ENCODE results near the gene EYS. TPM values are rescaled to one million over a fixed set of nuclear protein-coding genes. Genes with fewer than 3 reads are reported as not detected.

The EYS gene
- total RNA-seq, 2 donors from 2014 or later: not detected

DNA sequence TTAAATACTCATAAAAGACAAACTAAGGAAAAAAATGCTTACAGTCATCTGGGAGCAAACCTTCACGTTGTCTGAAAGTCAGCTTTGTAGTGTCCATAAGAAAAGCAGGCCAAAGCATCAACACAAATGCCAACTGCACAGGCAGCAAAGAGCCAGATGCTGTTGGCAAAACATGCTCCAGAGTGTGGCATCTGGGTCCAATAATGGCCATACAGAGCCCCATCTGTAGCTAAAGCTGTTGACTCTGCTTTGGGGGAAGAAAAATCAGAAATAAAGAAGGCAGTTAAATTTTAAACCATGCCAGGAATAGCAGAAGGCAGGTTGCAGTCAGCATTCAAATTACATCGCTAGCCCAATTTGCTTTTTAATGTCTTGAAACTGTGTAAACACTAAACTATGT, 776.3 kb downstream of the EYS start:
- H3K4me3 Mint-ChIP-seq: no peak overlapping the region
- peaks cover 10% of the 10 kb centered on the region for H3K9me3 Mint-ChIP-seq

DNA sequence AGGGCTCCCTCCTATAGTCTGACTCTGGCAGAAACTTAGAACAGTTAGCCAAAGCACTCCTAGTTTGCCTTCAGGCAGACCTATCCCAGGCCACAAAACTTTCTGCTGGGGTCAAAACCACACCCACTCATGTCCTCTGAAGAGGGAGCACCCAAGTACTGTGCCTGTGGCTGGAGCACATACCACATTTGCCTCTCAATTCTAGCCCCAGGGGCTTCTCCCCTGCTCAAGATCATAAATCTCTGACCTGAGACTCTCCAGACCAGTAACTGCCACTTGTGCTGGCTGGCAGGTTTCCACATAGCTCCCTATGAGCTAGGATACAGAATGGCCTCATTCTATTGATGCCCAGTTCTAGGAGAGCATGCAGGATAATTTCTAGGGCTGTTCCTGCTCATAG, 781.0 kb downstream of the EYS start:
- Mint-ChIP-seq H3K9me3 (peaks cover 4% of the 10 kb centered on the region), H3K27ac (no peak overlapping the region), H3K27me3 (no peaks in the 10 kb centered on the region), H3K36me3 (ENCODE audit: low read depth) (no peaks in the 10 kb centered on the region), H3K4me1 (no peaks in the 10 kb centered on the region), H3K4me3 (no peak overlapping the region)
- no peak for ATAC-seq (replicated peaks)

More for the DNA sequence above, 776.3 kb downstream of the EYS start:
- ATAC-seq (replicated peaks): no peak
- Mint-ChIP-seq H3K27ac (no peak overlapping the region), H3K36me3 (ENCODE audit: low read depth) (no peaks in the 10 kb centered on the region), H3K27me3 (no peaks in the 10 kb centered on the region), H3K4me1 (no peaks in the 10 kb centered on the region)

DNA sequence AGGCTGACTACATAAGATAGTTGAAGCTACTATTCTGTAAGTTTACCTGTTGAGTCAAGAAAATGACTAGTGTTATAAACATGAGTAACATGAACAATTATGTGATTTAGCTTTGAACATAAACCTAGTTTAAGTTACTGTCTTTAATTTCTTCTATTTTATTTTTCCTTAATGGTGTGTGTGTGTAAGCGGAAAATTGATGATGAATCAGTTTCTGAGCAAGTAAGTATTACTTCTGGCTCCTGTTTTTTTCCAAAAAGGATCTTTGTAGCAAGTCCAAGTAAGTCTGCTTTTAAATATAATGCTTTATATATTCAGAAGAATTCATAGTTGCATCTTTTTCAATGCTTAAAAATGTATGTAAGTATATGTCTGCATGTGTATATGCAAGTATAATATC, 786.8 kb downstream of the EYS start:
- no peaks in the 10 kb centered on the region for H3K4me1 Mint-ChIP-seq
- no peaks in the 10 kb centered on the region for H3K36me3 Mint-ChIP-seq (ENCODE audit: low read depth)
- no peak overlapping the region for H3K27ac Mint-ChIP-seq
- no peaks in the 10 kb centered on the region for H3K27me3 Mint-ChIP-seq
- ATAC-seq (replicated peaks): no peak
- H3K9me3 Mint-ChIP-seq: peaks cover 5% of the 10 kb centered on the region
- H3K4me3 Mint-ChIP-seq: no peak overlapping the region

DNA sequence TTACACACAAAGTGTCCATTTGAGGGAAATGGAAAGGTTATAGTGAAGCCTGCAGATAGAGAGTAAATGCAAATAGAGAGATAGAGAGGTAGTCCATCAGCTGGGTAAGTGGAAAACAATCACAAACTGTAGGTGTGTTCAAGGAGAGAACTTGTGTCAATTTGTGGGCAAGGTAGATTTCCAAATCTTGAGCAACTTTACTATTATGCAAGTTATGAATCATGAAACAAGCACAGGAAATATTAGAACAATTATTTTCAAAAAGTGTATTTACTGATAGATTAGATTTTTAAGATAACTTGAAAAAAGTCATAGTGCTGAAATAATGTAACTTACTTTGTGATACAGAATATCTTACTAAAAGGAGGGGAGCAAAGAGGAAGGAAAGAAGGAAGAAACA, 792.9 kb downstream of the EYS start:
- no peak for ATAC-seq (replicated peaks)
- Mint-ChIP-seq H3K36me3 (ENCODE audit: low read depth) (no peaks in the 10 kb centered on the region), H3K9me3 (peaks cover 5% of the 10 kb centered on the region), H3K27ac (no peak overlapping the region), H3K27me3 (no peaks in the 10 kb centered on the region), H3K4me3 (no peak overlapping the region), H3K4me1 (no peaks in the 10 kb centered on the region)

DNA sequence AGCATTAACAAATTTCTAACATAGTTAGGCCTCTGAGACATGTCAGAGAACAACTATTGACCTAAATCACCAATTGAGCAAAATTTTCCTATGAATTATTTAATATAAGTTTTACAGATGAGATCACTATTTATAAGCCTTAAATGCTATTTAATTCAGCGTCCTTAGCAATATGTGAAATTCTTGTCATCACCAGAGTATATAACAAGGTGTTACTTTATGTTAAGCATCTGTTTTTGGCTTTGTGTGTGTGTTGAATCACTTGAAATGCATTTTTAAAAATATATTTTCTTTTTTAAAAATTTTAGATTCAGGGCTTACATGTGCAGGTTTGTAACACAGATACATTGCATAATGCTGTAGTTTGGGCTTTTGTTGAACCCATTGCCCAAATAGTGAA, 794.1 kb downstream of the EYS start:
- H3K4me3 Mint-ChIP-seq: no peak overlapping the region
- no peaks in the 10 kb centered on the region for H3K27me3 Mint-ChIP-seq
- no peak overlapping the region for H3K27ac Mint-ChIP-seq
- peaks cover 5% of the 10 kb centered on the region for H3K9me3 Mint-ChIP-seq
- no peaks in the 10 kb centered on the region for H3K4me1 Mint-ChIP-seq
- H3K36me3 Mint-ChIP-seq (ENCODE audit: low read depth): no peaks in the 10 kb centered on the region
- no peak for ATAC-seq (replicated peaks)

DNA sequence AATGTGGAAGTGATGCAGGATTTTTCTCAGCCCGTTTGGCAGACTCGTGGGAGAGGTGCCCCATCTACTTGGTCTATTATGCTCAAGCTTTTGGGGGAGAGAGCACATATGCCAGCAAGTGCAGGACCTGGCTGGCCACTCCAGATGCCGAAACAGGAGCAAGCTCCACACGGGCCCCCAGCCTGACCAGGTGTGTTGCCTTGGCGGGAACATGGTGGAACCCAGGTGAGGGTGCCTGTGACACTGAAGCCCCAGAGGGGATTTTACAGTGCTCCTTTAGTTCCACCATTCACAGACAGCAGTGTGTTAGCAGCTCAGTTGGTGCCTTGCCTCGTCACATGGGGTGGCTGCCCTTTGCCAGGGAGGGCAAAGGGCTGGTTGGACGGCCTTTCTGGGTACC, 798.9 kb downstream of the EYS start:
- no peak for ATAC-seq (replicated peaks)
- Mint-ChIP-seq H3K4me1 (no peaks in the 10 kb centered on the region), H3K27ac (no peak overlapping the region), H3K27me3 (no peaks in the 10 kb centered on the region), H3K9me3 (no peaks in the 10 kb centered on the region), H3K36me3 (ENCODE audit: low read depth) (no peaks in the 10 kb centered on the region), H3K4me3 (no peak overlapping the region)

DNA sequence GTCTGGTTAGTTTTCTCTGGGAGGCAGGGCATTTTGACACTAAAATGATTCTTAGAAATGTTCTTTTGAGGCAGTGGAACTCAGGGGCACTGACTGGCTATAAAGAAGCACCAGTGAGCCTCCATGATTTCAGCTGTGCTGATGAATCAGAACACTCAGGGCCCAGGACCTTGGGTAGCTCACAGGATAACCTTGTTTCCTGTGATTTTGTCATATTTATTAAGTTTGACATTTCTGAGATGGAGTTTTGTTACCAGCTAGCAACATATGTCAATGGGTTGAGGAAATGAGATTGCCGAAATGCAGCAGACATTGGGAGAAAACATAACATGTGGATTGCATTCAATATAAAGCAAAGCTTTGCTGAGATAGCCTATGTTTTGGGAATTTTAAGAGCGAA, 802.4 kb downstream of the EYS start:
- no peak for ATAC-seq (replicated peaks)
- Mint-ChIP-seq H3K4me1 (no peaks in the 10 kb centered on the region), H3K27me3 (no peaks in the 10 kb centered on the region), H3K4me3 (no peak overlapping the region), H3K9me3 (no peaks in the 10 kb centered on the region), H3K27ac (no peak overlapping the region), H3K36me3 (ENCODE audit: low read depth) (no peaks in the 10 kb centered on the region)

DNA sequence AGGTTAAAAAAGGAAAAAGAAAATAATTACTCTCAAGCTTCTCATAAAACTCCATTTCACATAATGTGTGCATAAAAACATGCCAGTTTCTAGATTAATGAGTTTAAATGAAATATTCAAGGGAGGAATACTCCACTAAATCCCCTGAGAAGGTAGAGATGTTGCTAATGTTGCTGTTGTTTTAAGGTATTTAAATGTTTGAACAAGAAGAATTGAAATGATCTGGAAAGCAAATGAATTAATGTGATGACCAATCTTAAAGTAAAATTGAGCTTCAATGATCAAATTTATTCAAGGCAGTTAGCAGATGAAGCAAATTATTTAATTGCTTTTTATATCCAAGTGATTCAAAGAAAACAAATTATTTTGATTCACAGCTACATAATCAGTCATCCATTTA, 804.4 kb downstream of the EYS start:
- Mint-ChIP-seq H3K4me3 (no peak overlapping the region), H3K27me3 (no peaks in the 10 kb centered on the region), H3K27ac (no peak overlapping the region), H3K9me3 (peaks cover 1% of the 10 kb centered on the region), H3K4me1 (no peaks in the 10 kb centered on the region), H3K36me3 (ENCODE audit: low read depth) (no peaks in the 10 kb centered on the region)
- ATAC-seq (replicated peaks): no peak

DNA sequence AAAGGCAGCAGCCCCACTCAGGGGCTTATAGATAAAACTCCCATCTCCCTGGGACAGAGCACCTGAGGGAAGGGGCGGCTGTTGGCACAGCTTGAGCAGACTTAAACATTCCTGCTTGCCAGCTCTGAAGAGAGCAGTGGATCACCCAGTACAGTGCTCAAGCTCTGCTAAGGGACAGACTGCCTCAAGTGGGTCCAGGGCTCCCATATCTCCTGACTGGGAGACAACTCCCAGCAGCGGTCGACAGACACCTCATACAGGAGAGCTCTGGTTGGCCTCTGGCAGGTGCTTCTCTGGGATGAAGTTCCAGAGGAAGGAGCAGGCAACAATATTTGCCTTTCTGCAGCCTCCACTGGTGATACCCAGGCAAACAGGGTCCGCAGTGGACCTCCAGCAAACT, 810.1 kb downstream of the EYS start:
- no peaks in the 10 kb centered on the region for H3K27me3 Mint-ChIP-seq
- H3K9me3 Mint-ChIP-seq: peaks cover 3% of the 10 kb centered on the region
- no peak overlapping the region for H3K4me3 Mint-ChIP-seq
- no peak overlapping the region for H3K27ac Mint-ChIP-seq
- no peak for ATAC-seq (replicated peaks)
- H3K36me3 Mint-ChIP-seq (ENCODE audit: low read depth): no peaks in the 10 kb centered on the region
- no peaks in the 10 kb centered on the region for H3K4me1 Mint-ChIP-seq

DNA sequence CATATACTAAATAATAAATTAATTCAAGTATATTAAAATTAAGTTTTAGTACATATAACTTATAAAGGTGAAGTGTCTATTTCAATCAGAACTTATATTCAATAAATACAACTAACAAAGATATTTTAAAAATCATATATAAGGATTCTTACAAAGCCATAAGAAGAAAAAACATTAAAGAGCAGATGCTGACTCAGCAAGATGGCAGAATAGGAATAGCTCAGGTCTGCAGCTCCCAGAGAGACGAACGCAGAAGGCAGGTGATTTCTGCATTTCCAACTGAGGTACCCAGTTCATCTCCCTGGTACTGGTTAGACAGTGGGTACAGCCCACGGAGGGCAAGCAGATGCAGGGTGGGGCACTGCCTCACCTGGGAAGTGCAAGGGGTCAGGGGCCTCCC, 811.1 kb downstream of the EYS start:
- Mint-ChIP-seq H3K9me3 (peaks cover 3% of the 10 kb centered on the region), H3K27ac (no peak overlapping the region), H3K36me3 (ENCODE audit: low read depth) (no peaks in the 10 kb centered on the region), H3K27me3 (no peaks in the 10 kb centered on the region), H3K4me3 (no peak overlapping the region), H3K4me1 (no peaks in the 10 kb centered on the region)
- no peak for ATAC-seq (replicated peaks)

DNA sequence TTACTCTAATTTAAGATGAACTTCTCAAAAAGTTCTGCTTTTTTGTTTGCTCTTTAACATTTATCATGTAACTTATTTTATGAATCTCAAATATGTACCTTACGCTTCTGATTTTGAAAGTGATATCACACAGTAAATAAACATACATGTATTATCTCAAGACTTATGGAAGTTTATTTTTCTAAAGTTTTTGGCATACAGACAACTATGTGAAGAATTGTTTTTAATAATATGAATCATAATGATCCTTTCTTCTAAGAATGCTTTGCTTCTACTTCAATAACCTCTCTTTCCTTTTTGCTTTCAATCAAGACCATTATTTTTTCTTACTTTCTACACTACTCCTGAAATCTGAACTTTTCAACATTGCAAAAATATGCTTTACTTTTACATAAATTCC, 816.4 kb downstream of the EYS start:
- ATAC-seq (replicated peaks): no peak

DNA sequence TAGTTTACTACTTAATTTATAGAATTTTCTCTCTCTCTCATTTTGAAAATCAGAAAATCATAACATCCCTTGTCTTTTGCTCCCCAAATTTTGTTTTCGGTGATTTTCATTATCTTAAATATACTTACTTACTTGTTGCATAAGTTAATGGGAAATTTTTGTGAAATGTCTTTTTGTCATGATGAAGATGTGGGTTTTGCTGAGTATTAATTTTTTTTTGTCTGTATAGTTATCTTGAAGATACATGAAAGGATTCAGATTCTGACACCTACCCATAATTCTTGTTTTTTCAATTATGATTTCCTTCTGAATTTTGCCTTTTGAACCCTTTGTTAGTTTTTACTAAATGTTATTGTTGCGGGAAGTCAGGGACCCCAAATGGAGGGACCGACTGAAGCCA, 817.9 kb downstream of the EYS start:
- H3K27ac Mint-ChIP-seq: no peak overlapping the region
- H3K36me3 Mint-ChIP-seq (ENCODE audit: low read depth): no peaks in the 10 kb centered on the region
- peaks cover 7% of the 10 kb centered on the region for H3K9me3 Mint-ChIP-seq
- H3K4me1 Mint-ChIP-seq: no peaks in the 10 kb centered on the region
- no peak for ATAC-seq (replicated peaks)
- H3K4me3 Mint-ChIP-seq: no peak overlapping the region
- H3K27me3 Mint-ChIP-seq: no peaks in the 10 kb centered on the region

More for the DNA sequence above, 816.4 kb downstream of the EYS start:
- no peaks in the 10 kb centered on the region for H3K36me3 Mint-ChIP-seq (ENCODE audit: low read depth)
- H3K4me1 Mint-ChIP-seq: no peaks in the 10 kb centered on the region
- H3K4me3 Mint-ChIP-seq: no peak overlapping the region
- peaks cover 7% of the 10 kb centered on the region for H3K9me3 Mint-ChIP-seq
- H3K27me3 Mint-ChIP-seq: no peaks in the 10 kb centered on the region
- H3K27ac Mint-ChIP-seq: no peak overlapping the region

DNA sequence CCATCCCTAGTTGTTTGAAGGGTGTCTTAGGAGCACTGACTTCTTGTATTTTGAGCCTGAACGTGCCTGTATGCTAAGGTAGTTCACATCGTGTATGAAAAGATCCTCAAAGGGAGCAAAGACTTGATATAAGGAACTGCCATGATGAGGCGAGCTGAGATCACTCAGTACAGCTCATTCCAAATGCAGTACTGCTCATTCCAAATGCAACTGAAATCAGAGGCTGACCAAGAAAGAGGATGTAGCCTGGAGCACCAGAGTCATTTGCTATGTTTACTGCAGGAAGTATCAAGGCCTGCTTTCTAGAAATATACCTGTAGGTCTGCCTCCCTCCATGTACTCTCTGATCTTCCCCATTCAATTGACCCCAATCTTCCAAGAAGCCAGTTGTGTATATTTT, 832.2 kb downstream of the EYS start:
- no peaks in the 10 kb centered on the region for H3K4me1 Mint-ChIP-seq
- H3K27me3 Mint-ChIP-seq: no peaks in the 10 kb centered on the region
- no peak for ATAC-seq (replicated peaks)
- no peaks in the 10 kb centered on the region for H3K36me3 Mint-ChIP-seq (ENCODE audit: low read depth)
- H3K4me3 Mint-ChIP-seq: no peak overlapping the region
- H3K27ac Mint-ChIP-seq: no peak overlapping the region
- peaks cover 19% of the 10 kb centered on the region for H3K9me3 Mint-ChIP-seq

DNA sequence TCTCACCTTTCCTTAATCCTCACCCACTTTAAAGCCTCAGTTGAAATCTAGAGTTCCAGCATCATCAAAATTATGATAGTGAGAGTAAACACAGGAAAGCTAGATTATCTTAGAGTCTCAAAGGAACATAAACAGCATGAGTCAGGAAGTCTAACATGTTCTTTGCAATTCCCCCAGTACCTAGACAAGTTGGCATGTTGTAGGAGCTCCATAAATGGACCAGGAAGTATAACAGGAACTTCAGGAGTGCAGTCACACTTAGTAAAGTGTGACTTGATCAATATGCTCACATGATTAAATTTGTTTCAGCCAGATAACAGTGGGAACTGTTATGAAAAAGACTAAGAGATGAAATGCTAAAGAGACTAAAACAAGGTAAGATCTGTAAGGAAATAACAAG, 834.4 kb downstream of the EYS start:
- Mint-ChIP-seq H3K27ac (no peak overlapping the region), H3K27me3 (no peaks in the 10 kb centered on the region), H3K36me3 (ENCODE audit: low read depth) (no peaks in the 10 kb centered on the region), H3K4me1 (no peaks in the 10 kb centered on the region), H3K9me3 (peaks cover 22% of the 10 kb centered on the region), H3K4me3 (no peak overlapping the region)
- ATAC-seq (replicated peaks): no peak

DNA sequence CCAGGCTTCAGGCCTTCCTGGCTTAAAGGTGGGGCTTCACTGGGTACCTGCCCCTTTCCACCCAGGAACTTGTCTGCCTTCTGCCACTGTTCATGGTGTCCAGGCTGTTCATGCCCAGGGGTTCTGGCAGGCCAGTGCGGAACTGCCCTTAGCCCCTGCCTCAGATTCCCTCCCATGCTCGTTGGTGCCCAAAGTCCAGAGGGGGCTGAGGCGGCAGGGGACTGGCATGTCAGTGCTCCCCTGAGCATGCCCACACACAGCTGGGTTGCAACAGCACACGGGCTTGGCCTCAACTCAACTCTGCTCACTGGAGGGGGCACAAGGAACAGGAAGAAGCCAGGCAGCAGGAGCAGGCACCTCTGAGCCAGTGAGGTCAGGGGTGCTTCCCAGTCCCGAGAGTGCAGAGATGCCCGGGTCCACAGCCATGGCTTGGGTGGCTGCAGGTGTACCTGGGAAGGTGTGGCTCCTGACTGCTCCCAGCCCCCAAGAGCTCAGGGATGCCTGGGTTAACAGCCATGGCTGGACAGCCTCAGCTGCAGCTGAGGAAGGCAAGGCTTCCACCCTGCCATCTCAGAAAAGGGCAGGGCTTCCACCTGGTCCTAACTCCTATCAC, 845.9 kb downstream of the EYS start:
- no peak overlapping the region for H3K4me3 Mint-ChIP-seq
- H3K36me3 Mint-ChIP-seq (ENCODE audit: low read depth): no peaks in the 10 kb centered on the region
- no peaks in the 10 kb centered on the region for H3K4me1 Mint-ChIP-seq
- ATAC-seq (replicated peaks): no peak
- no peak overlapping the region for H3K27ac Mint-ChIP-seq
- H3K27me3 Mint-ChIP-seq: no peaks in the 10 kb centered on the region
- peaks cover 11% of the 10 kb centered on the region for H3K9me3 Mint-ChIP-seq

DNA sequence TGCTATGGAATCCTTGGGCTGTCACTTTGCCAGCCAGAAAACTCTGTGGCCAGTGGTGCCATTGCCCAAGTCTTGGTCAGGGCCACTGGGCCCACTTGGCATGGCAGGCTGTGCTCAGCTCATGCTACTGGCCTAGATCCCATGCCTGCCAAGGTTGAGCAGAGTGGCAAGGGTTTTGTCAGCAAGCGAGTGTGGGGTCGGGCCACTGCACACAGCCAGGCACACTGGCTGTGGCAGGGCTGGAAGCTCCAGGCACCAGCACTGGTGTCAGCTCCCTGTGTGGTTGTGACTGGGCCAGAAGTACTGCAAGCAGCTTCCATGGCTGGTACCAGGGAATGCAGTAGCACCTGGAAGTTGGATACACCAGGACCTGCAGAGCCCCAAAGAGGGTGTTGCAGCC, 846.8 kb downstream of the EYS start:
- H3K27me3 Mint-ChIP-seq: no peaks in the 10 kb centered on the region
- no peak for ATAC-seq (replicated peaks)
- no peak overlapping the region for H3K4me3 Mint-ChIP-seq
- no peaks in the 10 kb centered on the region for H3K4me1 Mint-ChIP-seq
- H3K36me3 Mint-ChIP-seq (ENCODE audit: low read depth): no peaks in the 10 kb centered on the region
- peaks cover 11% of the 10 kb centered on the region for H3K9me3 Mint-ChIP-seq
- H3K27ac Mint-ChIP-seq: no peak overlapping the region

Measured in activated T-helper 17 cell treated with anti-CD3 and anti-CD28 coated beads, Interleukin-2, amount 50 U/mL, for 72 hours (primary cell).